Inflammatory macrophage treated with lipopolysaccharide for 1 hour (primary cell): ENCODE results near the gene CYB561A3.

Source experiments
- DNase-seq, 2 donors: peaks; one replicate each; pipeline ENCODE4 v3.0.0-alpha.2; 2020 to 2022

The CYB561A3 gene

DNA sequence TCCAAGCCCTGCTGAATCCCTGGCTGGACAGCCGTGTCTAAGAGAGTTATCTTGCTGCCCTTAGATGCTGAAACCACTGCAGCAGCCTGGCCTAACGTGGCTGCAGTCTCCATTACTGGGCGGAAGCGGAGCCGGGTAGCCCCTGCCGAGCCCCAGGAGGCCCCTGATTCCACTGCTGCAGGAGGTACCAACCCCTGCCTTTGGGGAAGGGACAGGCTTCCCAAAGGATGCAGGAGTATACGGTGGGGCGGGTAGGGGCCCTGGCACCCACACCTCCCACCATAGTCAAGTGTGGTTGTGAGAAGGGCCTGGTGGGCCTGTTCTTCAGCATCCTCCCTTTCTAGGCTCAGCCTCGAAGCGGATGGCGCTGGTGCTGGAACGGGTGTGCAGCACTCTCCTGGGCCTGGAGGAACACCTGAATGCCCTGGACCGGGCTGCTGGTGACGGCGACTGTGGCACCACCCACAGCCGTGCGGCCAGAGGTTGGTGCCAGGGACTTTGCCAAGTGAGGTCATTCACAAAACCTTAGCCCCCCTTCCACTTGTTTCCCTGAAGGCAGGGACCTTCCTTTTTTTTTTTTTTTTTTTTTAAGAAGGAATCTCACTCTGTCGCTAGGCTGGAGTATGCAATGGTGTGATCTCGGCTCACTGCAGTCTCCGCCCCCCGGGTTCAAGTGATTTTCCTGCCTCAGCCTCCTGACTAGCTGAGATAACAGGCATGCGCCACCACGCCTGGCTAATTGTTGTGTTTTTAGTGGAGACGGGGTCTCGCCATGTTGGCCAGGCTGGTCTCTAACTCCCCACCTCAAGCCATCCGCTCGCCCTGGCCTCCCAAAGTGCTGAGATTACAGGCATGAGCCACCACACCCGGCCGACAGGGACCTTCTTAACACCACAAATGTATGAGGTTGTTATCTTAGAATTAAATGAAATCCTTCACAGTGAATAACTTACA is 17.6 kb downstream of the CYB561A3 start:
- no peak for DNase-seq

- no peak for DNase-seq
Observed at GRCh38 chr11:61342207-61342803, 19.4 kb downstream of the CYB561A3 start.

DNA sequence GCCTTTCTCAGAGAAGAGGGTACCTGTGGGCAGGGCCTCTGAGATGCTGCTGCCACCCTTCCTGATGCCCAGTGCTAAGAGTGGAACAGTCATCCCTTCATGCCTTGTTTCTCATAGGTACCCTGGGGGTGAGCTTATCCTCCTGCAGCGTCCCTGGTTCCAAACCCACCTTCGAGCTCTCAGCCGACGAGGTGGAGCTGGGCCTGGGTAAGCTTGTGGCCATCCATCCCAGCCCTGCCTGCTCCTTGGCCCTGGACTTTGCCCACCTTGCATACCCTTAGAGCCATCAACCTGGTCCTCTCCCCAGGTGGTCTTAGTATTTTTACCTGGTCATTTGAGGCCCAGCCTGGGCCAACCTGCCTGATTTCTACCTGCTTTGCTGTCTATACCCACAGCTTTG is 20.0 kb downstream of the CYB561A3 start:
- DNase-seq, result no peak

GRCh38 chr11:61340979-61341378 is 20.7 kb downstream of the CYB561A3 start:
- peak in 1 of 2 donors; percentile 37 for DNase-seq

DNA sequence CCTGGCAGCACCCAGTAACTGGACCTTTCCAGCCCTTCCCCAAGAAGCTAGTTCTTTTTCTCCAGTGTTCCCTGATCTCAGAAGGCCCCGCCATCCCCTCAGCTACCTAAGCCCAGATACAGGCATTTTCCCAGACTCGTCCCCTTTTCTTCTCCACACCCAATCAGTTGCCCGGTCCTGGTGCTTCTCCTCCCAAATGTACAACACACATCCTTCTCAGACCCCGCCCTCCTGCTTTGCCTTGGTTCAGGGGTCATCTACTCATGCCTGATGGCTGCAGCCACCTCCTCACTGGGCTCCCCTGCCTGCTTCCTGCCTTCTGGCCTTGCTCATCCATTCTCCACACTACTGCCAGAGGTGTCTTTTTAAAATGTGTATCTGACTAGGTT is 22.2 kb downstream of the CYB561A3 start:
- no peak for DNase-seq

- DNase-seq, result no peak
Observed at GRCh38 chr11:61338783-61339489, 22.7 kb downstream of the CYB561A3 start.

GRCh38 chr11:61337706-61338470 is 23.8 kb downstream of the CYB561A3 start:
- peak; percentile 33 to 53 for DNase-seq

- DNase-seq, result peak; percentile 44 to 80
Observed at GRCh38 chr11:61336171-61336935, 25.3 kb downstream of the CYB561A3 start.

GRCh38 chr11:61335355-61335710 is 26.3 kb downstream of the CYB561A3 start:
- no peak for DNase-seq

- DNase-seq, result no peak
Observed at GRCh38 chr11:61334434-61335354, 27.0 kb downstream of the CYB561A3 start.

DNA sequence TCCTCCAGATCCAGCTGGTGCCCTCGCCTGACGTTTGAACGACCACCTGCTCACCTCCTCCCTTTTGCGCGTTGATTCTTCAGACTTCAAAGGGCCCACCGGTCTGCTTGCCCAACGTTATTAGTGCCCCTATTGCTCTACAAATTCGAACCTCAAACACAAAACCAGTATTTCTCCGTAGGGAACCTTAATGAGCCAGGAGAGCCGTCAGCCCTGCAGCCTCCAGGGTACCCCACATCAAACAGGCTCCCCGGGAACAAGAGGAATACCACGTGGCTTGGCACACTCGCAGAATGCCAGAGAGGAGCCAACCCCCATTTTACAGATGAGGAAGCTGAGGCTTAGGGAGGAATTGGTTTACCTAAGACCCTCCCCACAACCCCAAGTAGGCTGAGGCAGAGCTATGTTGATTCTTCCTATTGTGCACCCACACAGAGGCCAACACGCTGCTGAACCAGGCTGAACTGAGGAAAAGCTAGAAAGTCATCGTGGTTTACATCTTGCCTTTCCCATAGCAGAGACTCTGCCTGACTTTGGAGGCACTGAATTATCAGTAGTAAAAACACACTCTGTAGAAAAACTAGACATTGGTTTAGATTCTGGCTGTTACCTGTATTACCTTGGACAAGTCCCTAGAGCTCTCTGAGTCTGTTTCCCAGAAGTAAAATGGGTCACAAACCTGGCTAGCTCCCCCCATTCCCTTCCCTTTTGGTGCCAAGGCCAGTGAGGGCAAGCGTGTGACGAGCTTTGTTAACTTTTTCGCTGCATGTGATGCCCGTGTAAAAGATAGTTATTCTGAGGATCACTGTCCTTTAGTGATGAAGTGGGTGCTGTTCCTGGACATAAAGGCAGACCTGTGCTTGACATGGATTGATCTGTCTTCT is 27.9 kb downstream of the CYB561A3 start:
- no peak for DNase-seq

GRCh38 chr11:61332797-61333549 is 28.7 kb downstream of the CYB561A3 start, which contains the start of the genes DDB1 and TKFC:
DDB1 (minus strand) TSS chr11:61333105; CDS start chr11:61332968, 137 bp downstream.
TKFC (plus strand) TSS chr11:61333228; CDS start chr11:61334729, 1,501 bp downstream.
- DNase-seq, result peak; percentile 76 to 77

GRCh38 chr11:61332281-61332796 is 29.3 kb downstream of the CYB561A3 start:
- DNase-seq, result peak in 1 of 2 donors; percentile 11

GRCh38 chr11:61331651-61332050 is 30.0 kb downstream of the CYB561A3 start:
- peak; percentile 46 to 47 for DNase-seq

- no peak for DNase-seq
Observed at GRCh38 chr11:61329871-61330270, 31.8 kb downstream of the CYB561A3 start.

GRCh38 chr11:61328351-61328750 is 33.3 kb downstream of the CYB561A3 start:
- no peak for DNase-seq

DNA sequence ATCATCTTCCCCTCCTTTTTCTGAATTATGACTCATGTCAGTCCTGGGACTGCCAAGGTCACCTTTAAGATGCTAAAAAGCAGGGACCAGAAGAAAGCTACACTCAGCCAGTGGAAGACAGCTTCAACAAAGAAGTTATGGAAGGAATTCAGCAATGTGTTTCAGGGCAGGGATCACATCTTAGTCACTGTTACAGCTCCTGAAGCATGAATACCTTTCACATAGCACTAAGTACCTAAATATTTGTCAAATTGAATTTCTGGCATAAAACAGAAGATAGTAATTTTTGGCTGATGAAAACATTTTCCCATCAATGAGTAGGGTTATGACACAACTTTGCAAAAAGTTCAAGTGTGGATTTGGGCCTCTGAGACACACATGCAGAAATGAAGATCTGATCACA is 34.0 kb downstream of the CYB561A3 start:
- no peak for DNase-seq

- DNase-seq, result no peak
Observed at GRCh38 chr11:61325649-61326414, 35.9 kb downstream of the CYB561A3 start.
